Fibroblast of skin of abdomen (primary cell): ENCODE results near the gene KCNN2. TPM values are rescaled to one million over a fixed set of nuclear protein-coding genes. Genes with fewer than 3 reads are reported as not detected.

Experiments
- DNase-seq: peaks from one replicate; pipeline ENCODE4 v3.0.0-alpha.2; 2013
- polyA plus RNA-seq, 2 experiments: library from polyadenylated mRNA; unstranded; fragments of 120-200 nt; gene quantifications; one replicate each; pipeline ENCODE4 v1.2.1, GENCODE V29; 2013; ENCODE audit not compliant: insufficient read length in 2 of 2

The KCNN2 gene
- 0.53 TPM for polyA plus RNA-seq (2013, experiment 1 of 2; ENCODE audit: insufficient read length)
- polyA plus RNA-seq (2013, experiment 2 of 2; ENCODE audit: insufficient read length), result 0.22 TPM

GRCh38 chr5:114361724-114362196 is at the start of gene KCNN2:
Gene KCNN2, plus strand, starts transcription at chr5:114362070. Its CDS starts 70 bp downstream, at chr5:114362140.
- peak; percentile 82 for DNase-seq

- no peak for DNase-seq
Measured at GRCh38 chr5:114312658-114313057, 49.2 kb upstream of the KCNN2 start.

- DNase-seq, result no peak
Measured at GRCh38 chr5:114314061-114314460, 47.8 kb upstream of the KCNN2 start.

- DNase-seq, result no peak
Measured at GRCh38 chr5:114316167-114316566, 45.7 kb upstream of the KCNN2 start.

GRCh38 chr5:114317751-114318150 is 44.1 kb upstream of the KCNN2 start:
- DNase-seq, result no peak

GRCh38 chr5:114319236-114319635 is 42.6 kb upstream of the KCNN2 start:
- DNase-seq, result no peak

GRCh38 chr5:114319821-114320220 is 42.0 kb upstream of the KCNN2 start:
- peak; percentile 30 for DNase-seq

GRCh38 chr5:114324282-114324681 is 37.6 kb upstream of the KCNN2 start:
- no peak for DNase-seq

GRCh38 chr5:114325541-114325940 is 36.3 kb upstream of the KCNN2 start:
- peak; percentile 35 for DNase-seq

- no peak for DNase-seq
Measured at GRCh38 chr5:114327474-114327873, 34.4 kb upstream of the KCNN2 start.

GRCh38 chr5:114327987-114328386 is 33.9 kb upstream of the KCNN2 start:
- no peak for DNase-seq

GRCh38 chr5:114330916-114331531 is 30.8 kb upstream of the KCNN2 start:
- DNase-seq, result no peak

- no peak for DNase-seq
Measured at GRCh38 chr5:114332493-114332892, 29.4 kb upstream of the KCNN2 start.

GRCh38 chr5:114332925-114333324 is 28.9 kb upstream of the KCNN2 start:
- DNase-seq, result no peak

GRCh38 chr5:114335391-114335790 is 26.5 kb upstream of the KCNN2 start:
- peak; percentile 68 for DNase-seq

- DNase-seq, result no peak
Measured at GRCh38 chr5:114339108-114339507, 22.8 kb upstream of the KCNN2 start.

GRCh38 chr5:114346181-114346580 is 15.7 kb upstream of the KCNN2 start:
- no peak for DNase-seq

- DNase-seq, result no peak
Measured at GRCh38 chr5:114355086-114355830, 6.6 kb upstream of the KCNN2 start.

- DNase-seq, result no peak
Measured at GRCh38 chr5:114358329-114358728, 3.5 kb upstream of the KCNN2 start.

GRCh38 chr5:114360357-114360756 is 1.5 kb upstream of the KCNN2 start:
- no peak for DNase-seq

GRCh38 chr5:114360816-114361723 is 800 bp upstream of the KCNN2 start:
- DNase-seq, result peak; percentile 10

GRCh38 chr5:114362197-114362976 is 517 bp downstream of the KCNN2 start:
- DNase-seq, result peak; percentile 17
